Right ventricle myocardium superior (tissue), 1 donor: ENCODE measurements around the gene RICTOR. TPM values are rescaled to one million over a fixed set of nuclear protein-coding genes. Genes with fewer than 3 reads are reported as not detected.

Source experiments
- ATAC-seq: fragments of 200-7000 bp; cut with Tn5 transposase; one replicate; pipeline ENCODE4 v1.9.1; 2020; ENCODE audit warnings: mild to moderate bottlenecking; ENCODE audit not compliant: poor library complexity
- DNase-seq: peaks from one replicate; pipeline ENCODE4 v3.0.0-alpha.2; 2020
- intact Hi-C: fragments of 100-400 bp; cut with DNase I; formaldehyde crosslinking; loops from one replicate; pipeline ENCODE4 v1.11.2; 2022
- total RNA-seq: library from RNA; stranded (reverse); fragmentation: NEBNext Ultra II Directional; extraction: Animal tissue kit (Norgen Biotek cat#: 25700); gene quantifications from one replicate; pipeline ENCODE4 v1.2.1, GENCODE V29; 2021
- donor health status: DM: no; HTN: yes; CAD: no; lungs with severe emphysema.

The RICTOR gene
- total RNA-seq, 1 donor from 2014 or later = 25.6 TPM

DNA sequence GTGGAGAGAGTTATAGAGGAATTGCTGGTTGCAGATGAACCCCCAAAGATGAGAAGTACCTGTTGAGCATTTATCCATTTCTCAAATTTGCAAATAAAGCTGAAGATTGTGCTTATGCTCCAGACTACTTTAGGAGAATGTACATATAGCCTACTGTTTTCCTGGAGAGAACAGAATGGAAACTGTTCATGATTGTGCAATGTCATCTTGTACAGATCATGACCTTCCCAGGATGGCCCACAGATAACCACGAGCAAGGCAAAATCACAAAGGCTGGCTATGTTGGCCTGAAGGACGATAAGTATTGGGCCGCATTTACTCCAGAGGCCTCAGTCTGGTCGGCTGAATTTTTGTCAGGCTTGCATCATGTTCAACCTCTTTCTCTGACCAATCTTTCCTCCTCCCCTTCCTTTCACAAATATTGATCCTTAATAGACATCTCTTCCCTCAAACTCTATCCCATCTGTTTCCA lies 28.5 kb upstream of the RICTOR start:
- ATAC-seq (no peak), DNase-seq (no peak)
- intact Hi-C loops = no loop called here

DNA sequence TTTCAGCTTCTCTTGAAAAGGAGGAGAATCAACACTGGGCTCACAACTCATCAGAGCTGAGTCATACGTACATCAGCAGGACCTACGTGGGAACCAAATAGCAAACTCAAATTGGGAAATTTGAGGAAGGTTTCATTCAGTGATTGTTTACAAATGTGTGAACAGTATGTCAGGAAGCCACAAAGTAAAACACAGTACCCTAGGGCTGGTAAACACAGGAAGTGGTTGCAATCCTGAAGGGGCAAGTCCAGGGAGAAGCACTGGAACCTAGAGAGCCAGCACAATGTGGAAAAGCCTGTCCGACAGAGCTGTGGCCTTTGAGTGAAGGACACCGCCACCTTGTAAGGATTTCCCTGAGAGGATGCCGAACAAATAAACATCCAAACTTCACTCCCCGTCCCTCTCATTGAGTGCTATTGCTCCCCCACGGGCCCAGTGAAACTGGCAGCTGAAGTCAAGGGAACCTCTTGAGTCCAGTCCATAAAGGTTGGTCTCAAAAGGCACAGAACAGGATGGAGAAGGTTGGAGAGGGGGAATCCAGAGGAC lies 26.7 kb upstream of the RICTOR start:
- intact Hi-C loops = no loop called here
- DNase-seq = no peak

DNA sequence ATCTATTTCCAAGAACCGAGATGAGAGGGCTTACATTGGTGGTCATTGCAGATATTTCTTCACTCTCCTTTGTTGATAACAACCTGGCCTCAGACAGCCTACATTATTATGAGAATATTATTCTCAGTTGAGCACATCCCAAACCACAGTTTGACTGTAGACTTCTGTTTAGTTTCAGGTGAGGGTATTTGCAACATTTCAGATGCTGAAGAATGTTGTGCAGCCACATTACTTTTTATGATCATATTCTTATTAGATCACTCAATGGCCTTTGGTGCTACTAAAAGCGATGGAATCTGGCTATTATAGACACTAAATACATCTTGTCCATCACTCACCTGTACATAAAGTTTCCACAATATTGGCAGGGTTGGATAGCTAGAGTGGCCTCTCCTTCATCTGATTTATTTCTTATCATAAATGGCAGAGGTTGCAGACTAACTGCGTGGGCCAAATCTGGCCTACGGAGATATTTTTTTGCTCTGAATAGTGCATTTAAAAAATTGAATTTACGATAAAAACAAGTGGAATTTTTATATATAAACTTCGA lies 26.2 kb upstream of the RICTOR start:
- ATAC-seq = no peak
- no peak for DNase-seq
- intact Hi-C loops = no loop called here

More for the DNA sequence above, 26.7 kb upstream of the RICTOR start:
- no peak for ATAC-seq

DNA sequence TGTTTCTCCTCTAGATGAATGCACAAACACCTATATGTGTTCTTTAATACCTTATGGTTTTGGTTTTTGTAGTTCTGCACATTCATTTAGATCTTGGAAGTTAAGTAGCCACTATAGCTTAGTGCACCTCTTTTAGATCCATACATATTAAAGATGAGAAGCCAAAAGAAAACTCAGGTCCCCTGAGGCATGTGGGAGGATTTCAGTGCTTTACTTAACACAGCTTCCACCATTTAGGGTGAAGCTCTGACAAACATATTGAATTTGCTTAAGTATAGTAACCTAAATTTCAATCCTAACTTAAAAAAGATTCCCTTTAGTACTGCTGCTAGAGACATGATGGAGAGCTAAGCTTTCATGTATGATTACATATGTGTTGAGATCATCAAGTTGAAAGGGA lies 25.6 kb upstream of the RICTOR start:
- ATAC-seq (no peak), DNase-seq (no peak)
- intact Hi-C loops = no loop called here

DNA sequence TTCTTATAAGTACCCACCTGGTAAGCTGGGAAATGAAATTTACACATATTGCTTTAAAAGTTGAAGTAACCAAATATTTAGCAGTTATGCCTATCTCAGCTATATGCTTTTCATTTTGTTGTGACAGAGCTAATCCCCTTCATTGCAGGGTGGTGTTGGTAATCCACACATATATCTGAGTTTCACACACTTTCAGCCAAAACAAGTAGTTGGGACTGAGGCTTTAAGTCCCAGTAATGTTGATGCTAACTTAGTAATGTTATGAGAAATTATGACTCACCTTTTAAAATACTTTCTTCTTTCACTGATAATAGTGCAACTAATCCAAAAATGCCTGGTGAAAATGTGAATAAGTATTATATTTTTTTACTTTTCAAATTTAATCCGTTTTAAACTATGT lies 19.2 kb upstream of the RICTOR start:
- DNase-seq (no peak), ATAC-seq (no peak)
- intact Hi-C loops = no loop called here

DNA sequence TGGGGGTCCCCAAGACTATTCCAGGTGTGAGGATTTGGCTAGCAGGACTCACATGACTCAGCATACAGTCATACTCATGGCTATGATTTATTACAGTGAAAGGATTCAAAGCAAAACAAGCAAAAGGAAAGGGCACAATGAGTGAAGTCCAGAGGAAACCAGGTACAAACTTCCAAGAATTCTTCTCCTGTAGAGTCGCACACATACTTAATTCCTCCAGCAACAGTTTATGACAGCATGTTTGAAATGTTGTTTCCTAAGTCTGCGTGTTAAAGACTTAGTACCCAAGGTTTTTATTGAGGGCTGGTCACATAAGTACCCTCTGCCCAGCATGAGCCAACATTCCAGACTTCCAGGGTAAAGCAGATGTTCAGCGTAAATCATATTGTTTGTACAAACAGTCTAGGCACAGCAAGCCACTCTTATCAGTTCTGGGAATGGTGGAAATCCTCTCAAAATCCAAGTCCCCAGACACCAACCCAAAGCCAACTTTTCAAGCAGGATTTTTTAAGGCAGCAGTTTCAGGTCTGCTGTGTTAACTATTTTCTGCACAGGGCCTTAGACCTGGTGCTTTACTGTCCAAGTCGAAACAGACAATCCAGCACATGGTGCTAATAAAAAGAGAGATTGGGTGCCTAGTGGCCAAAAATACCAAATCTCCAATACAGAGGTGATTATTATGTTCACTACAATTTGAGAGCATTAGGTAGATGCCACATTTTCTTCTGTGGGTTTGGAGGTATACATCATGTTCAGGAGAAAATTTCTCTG lies 18.6 kb upstream of the RICTOR start:
- ATAC-seq (no peak), DNase-seq (no peak)
- intact Hi-C loops = no loop called here

DNA sequence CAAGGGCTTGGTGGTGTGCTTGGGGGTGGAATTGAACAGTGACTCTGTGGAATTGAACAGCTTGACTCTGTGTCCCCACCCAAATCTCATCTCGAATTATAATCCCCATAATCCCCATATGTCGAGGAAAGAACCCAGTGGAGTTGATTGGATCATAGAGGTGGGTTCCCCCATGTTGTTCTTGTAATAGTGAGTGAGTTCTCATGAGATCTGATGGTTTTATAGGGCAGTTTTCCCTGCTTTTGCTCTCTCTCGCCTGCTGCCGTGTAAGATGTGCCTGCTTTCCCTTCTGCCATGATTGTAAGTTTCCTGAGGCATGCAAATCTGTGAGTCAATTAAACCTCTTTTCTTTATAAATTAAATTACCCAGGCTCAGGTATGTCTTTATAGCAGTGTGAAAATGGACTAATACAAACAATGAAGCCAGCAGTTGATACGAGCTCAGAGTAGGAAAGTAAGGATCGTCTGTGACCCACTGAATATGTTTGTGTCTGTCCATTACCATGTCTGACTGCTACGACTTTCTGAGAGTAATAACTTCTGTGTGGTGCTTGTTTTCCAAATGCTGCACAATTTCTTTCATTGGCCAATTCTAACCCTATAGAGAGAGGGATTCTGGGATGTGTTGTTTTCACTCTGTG lies 17.9 kb upstream of the RICTOR start:
- ATAC-seq (no peak), DNase-seq (no peak)
- intact Hi-C loops = no loop called here

DNA sequence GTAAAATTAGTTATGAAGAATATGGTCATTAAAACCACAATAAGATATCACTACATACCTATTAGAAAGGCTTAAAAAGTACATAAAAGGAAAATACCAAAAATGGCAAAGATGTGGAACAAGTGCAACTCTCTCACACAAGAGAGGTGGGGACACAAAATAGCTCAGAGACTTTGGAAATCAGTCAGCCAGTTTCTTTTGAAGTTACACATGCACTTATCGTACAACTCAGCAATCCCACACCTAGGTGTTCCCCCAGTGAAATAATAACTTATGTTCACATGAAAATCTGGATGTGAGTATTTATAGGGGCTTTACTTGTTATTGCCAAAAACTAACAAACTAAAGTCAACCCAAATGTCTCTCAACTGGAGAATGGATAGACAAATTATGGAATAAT lies 9.8 kb upstream of the RICTOR start:
- ATAC-seq (no peak), DNase-seq (no peak)
- intact Hi-C loops = no loop called here

DNA sequence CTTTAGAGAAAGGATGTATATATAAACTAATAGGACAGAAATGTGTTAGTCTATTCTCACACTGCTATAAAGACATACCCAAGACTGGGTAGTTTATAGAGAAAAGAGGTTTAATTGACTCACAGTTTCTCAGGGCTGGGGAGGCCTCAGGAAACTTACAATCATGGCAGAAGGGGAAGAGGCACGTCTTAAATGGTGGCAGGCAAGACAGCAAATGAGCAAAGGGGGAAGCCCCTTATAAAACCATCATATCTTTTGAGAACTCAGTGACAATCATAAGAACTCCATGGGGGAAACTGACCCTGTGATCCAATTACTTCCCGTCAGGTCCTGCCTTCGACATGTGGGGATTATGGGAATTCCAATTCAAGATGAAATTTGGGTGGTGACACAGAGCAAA lies 8.8 kb upstream of the RICTOR start:
- no peak for DNase-seq
- intact Hi-C loops = no loop called here
- no peak for ATAC-seq

DNA sequence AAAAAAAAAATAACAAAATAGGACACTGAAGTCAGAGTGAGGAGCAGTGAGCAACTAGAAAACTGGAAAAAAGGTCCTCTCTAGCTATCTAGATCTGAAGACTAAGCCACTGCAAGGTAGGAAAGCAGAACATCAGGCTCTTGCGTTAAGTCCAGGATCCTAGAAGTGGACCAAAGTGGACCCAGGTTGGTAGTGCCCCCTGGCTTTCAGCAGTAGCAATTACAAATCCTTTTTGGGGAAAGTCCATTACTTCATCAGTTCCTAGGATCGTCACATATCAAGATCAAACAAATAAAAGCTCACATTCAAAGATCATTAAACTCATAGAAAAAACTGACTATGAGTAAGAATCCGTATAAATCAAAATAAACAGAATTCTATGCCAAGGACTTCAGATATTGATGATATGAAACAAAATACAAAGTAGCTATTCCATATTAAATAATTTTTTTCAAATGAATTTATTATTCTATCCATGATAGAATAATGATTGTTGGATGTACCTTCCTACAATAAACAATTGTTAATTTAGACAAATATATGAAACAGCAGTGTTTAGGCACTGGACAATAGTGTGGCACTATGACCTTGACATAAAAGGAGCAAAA lies 6.5 kb upstream of the RICTOR start:
- intact Hi-C loops = loop anchor here (2.0 kb wide), 1 partner anchor 76 kb away; no protein-coding TSS in a partner anchor
- peak; percentile 87 for ATAC-seq
- no peak for DNase-seq

DNA sequence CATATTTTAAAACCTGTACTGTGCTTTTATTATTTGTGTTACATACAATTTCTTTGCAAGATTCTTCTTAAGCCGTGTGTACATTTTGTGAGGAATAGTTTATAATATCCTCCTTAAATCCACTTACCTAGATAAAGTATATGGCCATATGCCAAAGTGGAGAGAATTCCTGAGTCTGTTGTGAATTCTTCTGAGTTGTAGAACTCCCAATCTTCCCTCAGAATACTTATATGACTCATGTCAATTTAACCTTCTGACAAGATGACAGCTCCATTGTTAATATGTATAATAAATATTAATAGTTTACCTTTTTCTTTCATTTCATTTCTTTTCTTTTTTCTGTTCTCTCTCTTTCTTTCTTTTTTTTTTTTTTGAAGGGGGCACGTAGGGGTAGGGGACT lies 6.0 kb upstream of the RICTOR start:
- ATAC-seq = no peak
- intact Hi-C loops = loop anchor here (2.0 kb wide), 1 partner anchor 75 kb away; no protein-coding TSS in a partner anchor
- no peak for DNase-seq

DNA sequence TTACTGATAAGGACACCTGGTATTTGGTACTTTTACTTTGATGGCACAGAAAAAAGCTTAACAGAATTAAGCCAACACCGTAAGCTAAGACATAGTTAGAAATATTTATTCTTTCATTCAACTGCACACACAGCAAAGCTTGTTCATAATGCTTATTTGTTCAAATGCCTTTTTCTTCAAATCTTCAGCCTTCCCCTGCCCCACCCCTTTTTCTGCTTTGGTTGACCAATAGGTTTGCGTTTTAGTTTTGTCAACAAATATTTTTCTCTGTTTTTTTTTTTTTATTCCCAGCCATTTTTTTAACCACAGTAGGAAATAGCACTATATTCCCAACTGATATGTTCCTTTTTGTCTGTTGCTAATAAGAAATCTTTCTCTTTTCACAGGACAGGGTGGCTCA lies 4.9 kb upstream of the RICTOR start:
- intact Hi-C loops = loop anchor here (5.0 kb wide), 1 partner anchor 82 kb away; no protein-coding TSS in a partner anchor
- no peak for DNase-seq
- ATAC-seq = no peak

DNA sequence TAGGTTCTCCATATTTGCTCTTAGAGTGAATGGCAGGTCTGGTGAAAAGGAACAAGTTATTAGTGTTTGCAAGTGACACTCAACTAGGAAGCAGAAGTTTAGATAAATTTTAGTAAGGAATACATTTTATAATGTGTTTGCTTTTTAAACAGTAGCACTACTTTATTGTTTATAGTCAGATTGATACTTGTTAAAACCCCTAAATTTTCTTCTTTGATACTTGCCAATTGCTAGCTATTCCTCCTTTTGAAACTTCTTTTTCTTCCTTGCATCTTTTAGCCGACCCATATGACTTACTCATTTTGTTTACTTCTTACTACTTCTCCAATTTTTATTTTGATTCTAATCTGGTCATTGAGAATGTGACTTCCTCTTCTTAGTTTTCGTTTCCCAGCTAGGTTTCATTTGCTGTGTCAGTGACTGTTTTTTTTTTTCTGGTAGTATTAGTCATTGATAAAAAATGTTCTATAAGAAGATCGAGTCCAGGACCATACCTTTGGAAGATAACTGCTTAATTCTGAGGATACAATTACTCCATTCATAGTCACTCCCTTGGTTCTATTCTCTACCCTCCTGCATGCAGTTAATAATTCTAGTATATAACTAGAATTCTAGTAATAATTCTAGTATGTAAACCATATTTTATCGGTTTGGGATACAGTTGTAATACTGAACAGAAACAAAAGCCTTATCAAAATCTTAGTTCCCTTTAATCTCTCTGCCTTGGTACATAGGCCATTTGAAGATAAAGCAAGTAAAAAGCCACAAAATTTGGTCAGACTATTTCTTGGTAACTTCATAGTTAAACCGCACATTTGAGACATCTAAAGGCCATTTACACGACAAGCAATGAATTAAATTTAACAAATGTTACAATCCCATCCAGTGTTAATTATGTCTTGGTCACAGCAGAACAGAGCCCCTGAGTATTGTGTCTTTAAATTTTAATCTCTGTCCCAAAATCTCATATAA lies 2.8 kb upstream of the RICTOR start:
- no peak for DNase-seq
- ATAC-seq = no peak
- intact Hi-C loops = loop anchor here (5.0 kb wide), 1 partner anchor 80 kb away; no protein-coding TSS in a partner anchor

DNA sequence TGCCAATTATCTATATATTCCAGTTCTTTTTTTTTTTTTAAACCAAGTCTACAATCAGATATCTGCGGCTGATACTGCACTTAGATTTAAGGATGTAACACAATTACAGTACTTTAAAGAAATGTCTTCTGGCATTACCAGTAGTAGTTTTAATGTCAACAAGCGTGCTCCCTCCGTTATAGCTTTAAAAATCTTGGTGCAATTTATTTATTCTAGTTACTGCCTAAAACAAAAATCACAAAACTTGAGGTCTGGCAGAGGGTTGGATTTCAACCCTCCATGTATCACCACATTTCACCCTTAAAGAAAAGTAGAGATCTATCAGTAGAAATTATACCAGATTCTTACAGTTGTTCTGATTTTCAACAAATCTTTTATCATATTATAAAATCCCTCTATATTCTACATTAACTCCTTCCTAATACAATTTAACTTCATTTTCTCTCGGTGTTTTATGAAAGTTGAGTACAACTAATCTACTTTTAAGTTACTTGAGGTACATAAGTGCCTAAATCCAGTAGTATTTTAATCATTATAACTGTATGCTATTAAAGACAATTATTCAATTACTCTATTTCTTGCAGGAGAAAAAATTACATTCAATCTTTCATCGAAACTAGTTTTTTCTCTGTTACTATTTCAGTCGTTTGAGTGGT lies 2.0 kb upstream of the RICTOR start:
- DNase-seq (no peak), ATAC-seq (no peak)
- intact Hi-C loops = loop anchor here (5.0 kb wide), 1 partner anchor 79 kb away; no protein-coding TSS in a partner anchor

DNA sequence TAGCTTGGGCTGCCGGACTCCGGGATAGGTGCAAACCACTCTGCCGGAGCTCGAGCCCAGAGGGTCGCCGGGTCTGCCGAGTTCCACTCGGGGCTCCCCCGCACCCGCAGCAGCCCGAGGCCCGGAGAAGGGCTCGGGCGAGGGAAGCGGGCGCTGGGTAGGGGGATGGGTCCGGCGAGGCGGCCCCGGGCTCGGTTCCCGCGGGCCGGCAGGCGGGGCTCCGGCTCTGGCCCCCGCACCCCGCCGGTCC lies 507 bp downstream of the RICTOR start:
- DNase-seq = no peak
- ATAC-seq = no peak
- intact Hi-C loops = no loop called here

DNA sequence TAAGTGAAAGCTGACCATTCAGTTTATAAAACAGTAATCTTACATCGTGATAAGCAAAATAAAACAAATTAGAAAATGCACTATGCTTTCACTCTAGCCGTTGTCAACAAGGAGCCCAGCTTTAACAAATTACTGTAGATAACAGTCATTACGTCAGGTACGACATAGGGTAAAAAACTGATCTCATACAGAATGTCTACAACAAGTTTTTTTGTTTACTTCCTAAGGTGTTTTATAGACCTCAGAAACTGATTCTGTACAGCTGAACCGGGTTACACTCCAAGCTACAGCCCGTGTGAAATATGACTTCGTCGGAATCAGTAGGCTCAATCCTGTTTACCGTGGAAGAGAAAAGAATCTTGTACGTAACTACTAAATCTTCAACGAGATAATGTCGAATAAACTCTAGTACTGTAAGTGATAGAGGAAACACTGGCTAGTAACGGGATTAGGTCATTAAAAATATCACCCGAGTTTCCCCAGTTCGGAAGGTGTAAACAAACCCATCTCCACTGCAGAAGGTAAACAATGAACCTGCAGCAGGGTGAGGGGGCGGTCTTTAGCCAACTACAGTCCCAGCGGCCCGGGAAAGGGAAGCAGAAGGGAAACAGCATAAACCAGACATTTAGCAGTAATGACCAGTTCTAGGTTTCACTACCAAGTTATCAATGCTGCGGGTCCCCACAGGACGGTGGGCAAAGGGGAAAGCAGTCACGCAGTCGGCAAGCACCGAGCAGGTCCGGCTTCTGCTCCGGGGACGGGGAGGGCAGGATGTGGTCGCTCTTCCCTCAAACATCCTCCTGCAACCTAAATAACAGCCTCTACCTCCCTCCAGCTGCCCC lies 1.1 kb downstream of the RICTOR start:
- intact Hi-C loops = no loop called here
- ATAC-seq = no peak
- DNase-seq = peak; percentile 54

DNA sequence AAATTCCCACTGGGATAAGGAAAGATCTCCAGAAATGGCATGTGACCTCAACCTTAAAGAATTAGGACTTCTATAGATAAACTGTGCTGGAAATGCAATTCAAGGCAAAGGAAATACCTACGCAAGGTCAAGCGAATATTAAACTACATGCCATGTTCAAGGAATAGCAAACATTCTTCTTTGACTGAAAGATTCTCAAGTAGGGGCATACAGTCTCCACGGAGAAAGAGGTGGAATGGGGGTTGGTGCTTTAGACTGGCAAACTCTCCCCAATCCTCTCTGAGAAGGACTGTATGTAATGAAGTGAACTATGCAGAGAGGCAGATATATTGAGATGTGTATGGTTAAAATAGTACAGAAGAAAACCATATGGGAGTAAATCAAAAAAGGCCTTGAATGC lies 6.1 kb downstream of the RICTOR start:
- no peak for ATAC-seq
- no peak for DNase-seq
- intact Hi-C loops = no loop called here
